Fibroblast of skin of left quadriceps (primary cell): ENCODE data around the gene ALDH1L2.
A peak's percentile ranks its signal among the peaks of the same experiment; 100 is the strongest.
"Not testable (repeated sequence)": the region's sequence is repeated elsewhere in the genome, so short reads cannot be mapped to it uniquely, and the experiment has no call there.

ENCODE experiments used
- DNase-seq, 2 experiments: peaks; one replicate each; pipeline ENCODE4 v3.0.0-alpha.2; 2013; ENCODE audit warnings: low read depth in 2 of 2

The ALDH1L2 gene

GRCh38 chr12:105084251-105085250, at the start of gene ALDH1L2:
ALDH1L2 (minus strand) TSS chr12:105084458; CDS start chr12:105084436, 22 bp downstream.
- DNase-seq = peak; percentile 73 to 77

GRCh38 chr12:105120551-105120950, 36.3 kb upstream of the ALDH1L2 start:
- DNase-seq = no peak

GRCh38 chr12:105116969-105117368, 32.7 kb upstream of the ALDH1L2 start:
- no peak for DNase-seq

GRCh38 chr12:105113094-105113493, 28.8 kb upstream of the ALDH1L2 start:
- no peak for DNase-seq

- DNase-seq = no peak
These were observed 26.6 kb upstream of the ALDH1L2 start for GRCh38 chr12:105110851-105111250.

- no peak for DNase-seq
These were observed 25.4 kb upstream of the ALDH1L2 start for GRCh38 chr12:105109465-105110212.

- peak; percentile 75 to 76 for DNase-seq
These were observed 23.5 kb upstream of the ALDH1L2 start, which contains the start of gene WASHC4 for GRCh38 chr12:105107494-105108371. WASHC4 (plus strand) TSS chr12:105107731; CDS start chr12:105107801, 70 bp downstream.

- no peak for DNase-seq
These were observed 22.9 kb upstream of the ALDH1L2 start for GRCh38 chr12:105107171-105107493.

- DNase-seq = no peak
These were observed 22.4 kb upstream of the ALDH1L2 start for GRCh38 chr12:105106621-105107020.

- DNase-seq = no peak
These were observed 20.5 kb upstream of the ALDH1L2 start for GRCh38 chr12:105104762-105105161.

GRCh38 chr12:105102673-105103072, 18.4 kb upstream of the ALDH1L2 start:
- no peak for DNase-seq

- DNase-seq = no peak
These were observed 16.7 kb upstream of the ALDH1L2 start for GRCh38 chr12:105100998-105101397.

GRCh38 chr12:105100207-105100985, 16.1 kb upstream of the ALDH1L2 start:
- no peak for DNase-seq

- DNase-seq = no peak
These were observed 15.1 kb upstream of the ALDH1L2 start for GRCh38 chr12:105099356-105099755.

GRCh38 chr12:105095338-105095737, 11.1 kb upstream of the ALDH1L2 start:
- not testable (repeated sequence) for DNase-seq

GRCh38 chr12:105092336-105092735, 8.1 kb upstream of the ALDH1L2 start:
- no peak for DNase-seq

- DNase-seq = no peak
These were observed 7.4 kb upstream of the ALDH1L2 start for GRCh38 chr12:105091476-105092206.

GRCh38 chr12:105090361-105090760, 6.1 kb upstream of the ALDH1L2 start:
- no peak for DNase-seq

- no peak for DNase-seq
These were observed 5.6 kb upstream of the ALDH1L2 start for GRCh38 chr12:105089817-105090216.

GRCh38 chr12:105085501-105085900, 1.2 kb upstream of the ALDH1L2 start:
- DNase-seq = no peak
